ENCODE results near the gene RASSF4.

The RASSF4 gene

GRCh38 chr10:45015590-45015989 lies 56.0 kb downstream of the RASSF4 start:
- Histone ChIP-seq H4K20me1 (no peaks in the 10 kb centered on the region), H3K9me3 (no peaks in the 10 kb centered on the region), H3K9ac (no peak overlapping the region), H3K4me3 (no peak overlapping the region), H3K27ac (no peak overlapping the region), H3K4me1 (no peaks in the 10 kb centered on the region), H3K4me2 (no peak overlapping the region), H3K36me3 (no peaks in the 10 kb centered on the region), H3K27me3 (no peaks in the 10 kb centered on the region)
- no peak for TF ChIP-seq Cebpa-rat (IDR thresholded peaks at IDR 0.05)

GRCh38 chr10:45023426-45023825 lies 63.8 kb downstream of the RASSF4 start:
- H3K9me3 ChIP-seq: peaks cover 13% of the 10 kb centered on the region
- no peaks in the 10 kb centered on the region for H4K20me1 ChIP-seq
- no peak overlapping the region for H3K27ac ChIP-seq
- H3K4me1 ChIP-seq: no peaks in the 10 kb centered on the region
- no peak overlapping the region for H3K4me2 ChIP-seq
- no peak for TF ChIP-seq Cebpa-rat (IDR thresholded peaks at IDR 0.05)
- no peaks in the 10 kb centered on the region for H3K36me3 ChIP-seq
- no peak overlapping the region for H3K4me3 ChIP-seq
- H3K27me3 ChIP-seq: no peaks in the 10 kb centered on the region
- H3K9ac ChIP-seq: no peak overlapping the region

DNA sequence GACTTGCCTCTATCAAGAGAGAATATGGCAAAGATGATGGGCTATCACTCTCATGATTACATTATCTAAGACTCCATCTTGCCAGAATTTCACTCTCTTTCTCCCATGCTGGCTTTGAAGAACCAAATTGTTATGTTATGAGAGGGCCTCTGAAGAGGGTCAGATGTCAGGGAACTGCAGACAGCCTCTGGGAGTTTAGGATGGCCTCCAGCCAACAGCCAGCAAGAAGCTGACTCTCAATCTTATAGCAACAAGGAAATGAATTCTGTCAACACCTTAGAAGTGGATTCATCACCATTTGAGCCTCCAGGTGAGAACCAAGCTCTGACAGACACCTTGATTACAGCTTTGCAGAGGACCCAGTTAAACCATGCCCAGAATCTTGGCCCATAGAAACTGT lies 74.7 kb downstream of the RASSF4 start:
- Histone ChIP-seq H3K27me3 (no peaks in the 10 kb centered on the region), H3K4me1 (no peaks in the 10 kb centered on the region), H3K4me3 (no peak overlapping the region), H3K9ac (no peak overlapping the region), H3K36me3 (no peaks in the 10 kb centered on the region), H4K20me1 (no peaks in the 10 kb centered on the region), H3K9me3 (peaks cover 28% of the 10 kb centered on the region), H3K27ac (no peak overlapping the region), H3K4me2 (no peak overlapping the region)
- no peak for TF ChIP-seq Cebpa-rat (IDR thresholded peaks at IDR 0.05)

DNA sequence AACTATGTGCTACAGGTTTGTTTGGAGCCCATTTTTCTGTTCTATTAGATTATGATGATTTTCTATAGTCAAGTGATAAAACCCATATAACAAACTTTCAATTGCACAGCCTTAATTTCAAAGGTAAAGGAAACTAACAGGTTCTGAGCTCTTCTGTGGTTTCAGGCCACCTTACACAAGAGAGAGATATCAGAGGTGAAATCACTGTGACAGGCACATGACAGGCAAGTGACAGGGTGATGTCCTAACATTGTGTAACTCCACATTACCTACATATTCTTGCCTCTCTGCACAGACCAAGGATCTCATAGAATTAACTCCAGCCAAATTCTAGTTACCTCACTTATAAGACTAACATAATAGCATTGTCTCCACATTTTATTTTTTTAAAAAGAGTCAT lies 76.1 kb downstream of the RASSF4 start:
- TF ChIP-seq Cebpa-rat (IDR thresholded peaks at IDR 0.05): no peak
- H3K27me3 ChIP-seq: no peaks in the 10 kb centered on the region
- H3K9ac ChIP-seq: no peak overlapping the region
- H3K4me2 ChIP-seq: no peak overlapping the region
- no peak overlapping the region for H3K4me3 ChIP-seq
- no peaks in the 10 kb centered on the region for H3K4me1 ChIP-seq
- H3K36me3 ChIP-seq: no peaks in the 10 kb centered on the region
- no peak overlapping the region for H3K27ac ChIP-seq
- H3K9me3 ChIP-seq: peaks cover 25% of the 10 kb centered on the region
- no peaks in the 10 kb centered on the region for H4K20me1 ChIP-seq

GRCh38 chr10:45040921-45041542 lies 81.4 kb downstream of the RASSF4 start:
- no peak for TF ChIP-seq Cebpa-rat (IDR thresholded peaks at IDR 0.05)
- Histone ChIP-seq H3K36me3 (no peaks in the 10 kb centered on the region), H3K9me3 (no peaks in the 10 kb centered on the region), H3K9ac (no peak overlapping the region), H4K20me1 (no peaks in the 10 kb centered on the region), H3K4me1 (no peaks in the 10 kb centered on the region), H3K27me3 (no peaks in the 10 kb centered on the region), H3K4me3 (no peak overlapping the region), H3K4me2 (no peak overlapping the region), H3K27ac (no peak overlapping the region)

DNA sequence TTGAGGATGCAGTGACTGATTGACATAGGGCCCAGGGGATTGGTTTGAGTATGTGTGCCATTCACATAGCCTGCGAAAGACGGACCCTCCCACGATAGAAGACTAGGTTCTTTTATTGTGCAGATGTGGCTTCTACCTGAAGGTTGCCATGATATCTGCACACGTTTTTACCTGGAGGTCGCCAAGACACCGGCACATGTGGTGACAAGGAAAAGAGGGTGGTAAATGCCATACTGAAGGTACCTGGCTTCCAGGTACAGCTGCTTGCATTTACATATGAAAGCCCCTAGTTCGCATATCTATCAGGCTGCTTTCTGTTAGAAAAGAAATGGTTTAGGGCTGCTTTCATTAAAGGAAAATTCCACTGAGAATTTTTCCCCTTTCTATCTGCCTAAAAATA lies 84.7 kb downstream of the RASSF4 start:
- Histone ChIP-seq H4K20me1 (no peaks in the 10 kb centered on the region), H3K4me3 (no peak overlapping the region), H3K36me3 (no peaks in the 10 kb centered on the region), H3K9me3 (peaks cover 8% of the 10 kb centered on the region; the same call in 1 of the 2 replicates), H3K27me3 (no peaks in the 10 kb centered on the region), H3K9ac (no peak overlapping the region), H3K4me2 (no peak overlapping the region), H3K27ac (no peak overlapping the region), H3K4me1 (no peaks in the 10 kb centered on the region)
- TF ChIP-seq Cebpa-rat (IDR thresholded peaks at IDR 0.05): no peak
